HG03139 (cell line): ENCODE results near the gene POLD2.

ENCODE experiments used
- ATAC-seq: cut with Tn5 transposase; IDR thresholded peaks from one replicate; pipeline ENCODE4 v1.9.1; 2021; ENCODE audit not compliant: unreplicated experiment

Gene POLD2

DNA sequence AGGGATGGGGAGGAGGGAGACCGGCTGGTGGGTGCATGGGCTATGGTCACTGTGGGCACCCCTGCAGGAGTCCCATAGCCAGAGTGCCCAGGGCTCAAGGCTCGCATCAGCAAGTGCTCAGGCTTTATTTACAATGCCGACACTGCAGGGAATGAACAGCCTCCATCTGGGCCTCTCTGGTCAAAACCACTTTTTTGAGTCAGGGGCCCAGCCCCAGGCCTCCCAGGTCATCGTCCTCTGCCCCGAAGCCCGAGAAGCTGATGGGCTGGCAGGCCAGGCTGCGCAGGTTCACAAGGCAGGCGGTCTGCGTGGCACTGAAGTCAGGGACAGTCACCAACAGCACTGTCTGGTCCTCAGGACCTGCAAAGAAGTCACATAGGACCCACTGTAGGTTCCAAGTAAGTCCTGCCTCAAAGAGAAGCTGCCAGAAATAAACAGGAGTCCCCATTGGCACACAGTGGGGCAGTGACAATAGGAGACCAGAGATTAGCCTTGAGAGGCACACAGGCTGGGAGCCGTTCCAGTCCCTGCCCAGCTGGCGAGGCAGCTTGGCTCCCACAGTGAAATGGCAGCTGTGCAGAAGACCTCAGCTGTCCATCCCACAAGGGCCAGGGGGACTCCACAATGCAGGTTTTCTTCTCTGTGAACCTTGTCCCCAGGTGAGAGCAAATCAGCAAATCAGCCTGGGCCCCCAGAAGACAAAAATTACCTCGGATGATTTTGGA lies 8.6 kb downstream of the POLD2 start:
- no peak for ATAC-seq

- no peak for ATAC-seq
Measured at GRCh38 chr7:44113764-44114354, 9.5 kb downstream of the POLD2 start.

DNA sequence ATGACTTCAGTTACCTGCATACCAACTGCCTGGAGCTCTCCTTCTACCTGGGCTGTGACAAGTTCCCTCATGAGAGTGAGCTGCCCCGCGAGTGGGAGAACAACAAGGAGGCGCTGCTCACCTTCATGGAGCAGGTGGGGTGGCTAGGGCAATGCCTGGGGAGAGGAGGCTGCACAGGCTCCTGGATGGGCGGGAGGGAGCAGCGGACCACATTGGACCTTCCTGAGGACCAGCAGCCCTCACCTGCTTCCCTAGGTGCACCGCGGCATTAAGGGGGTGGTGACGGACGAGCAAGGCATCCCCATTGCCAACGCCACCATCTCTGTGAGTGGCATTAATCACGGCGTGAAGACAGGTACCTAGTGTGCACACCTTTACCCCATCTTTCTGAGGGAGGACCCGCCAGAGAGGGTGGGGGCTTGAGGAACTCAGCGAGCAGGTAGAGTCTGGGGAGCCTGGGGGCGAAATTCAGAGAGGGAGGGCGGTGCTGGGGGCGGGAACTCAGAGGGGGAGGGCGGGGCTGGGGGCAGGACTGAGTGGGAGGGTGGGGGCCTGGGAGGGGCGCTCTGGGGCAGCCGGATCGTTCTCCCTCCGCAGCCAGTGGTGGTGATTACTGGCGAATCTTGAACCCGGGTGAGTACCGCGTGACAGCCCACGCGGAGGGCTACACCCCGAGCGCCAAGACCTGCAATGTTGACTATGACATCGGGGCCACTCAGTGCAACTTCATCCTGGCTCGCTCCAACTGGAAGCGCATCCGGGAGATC lies 10.2 kb downstream of the POLD2 start:
- ATAC-seq: no peak

GRCh38 chr7:44112231-44112996 lies 10.9 kb downstream of the POLD2 start:
- ATAC-seq: no peak

DNA sequence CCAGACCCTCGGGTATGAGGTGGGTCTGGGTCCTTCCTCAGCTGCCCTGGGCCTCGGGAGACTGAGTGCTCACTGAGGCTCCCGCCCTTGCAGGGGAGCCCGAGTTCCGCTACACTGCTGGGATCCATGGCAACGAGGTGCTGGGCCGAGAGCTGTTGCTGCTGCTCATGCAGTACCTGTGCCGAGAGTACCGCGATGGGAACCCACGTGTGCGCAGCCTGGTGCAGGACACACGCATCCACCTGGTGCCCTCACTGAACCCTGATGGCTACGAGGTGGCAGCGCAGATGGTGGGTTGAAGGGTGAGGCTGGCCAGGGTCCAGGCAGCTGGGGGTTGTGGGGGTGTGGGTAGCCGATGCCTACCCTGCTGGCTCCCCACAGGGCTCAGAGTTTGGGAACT lies 11.6 kb downstream of the POLD2 start:
- no peak for ATAC-seq

DNA sequence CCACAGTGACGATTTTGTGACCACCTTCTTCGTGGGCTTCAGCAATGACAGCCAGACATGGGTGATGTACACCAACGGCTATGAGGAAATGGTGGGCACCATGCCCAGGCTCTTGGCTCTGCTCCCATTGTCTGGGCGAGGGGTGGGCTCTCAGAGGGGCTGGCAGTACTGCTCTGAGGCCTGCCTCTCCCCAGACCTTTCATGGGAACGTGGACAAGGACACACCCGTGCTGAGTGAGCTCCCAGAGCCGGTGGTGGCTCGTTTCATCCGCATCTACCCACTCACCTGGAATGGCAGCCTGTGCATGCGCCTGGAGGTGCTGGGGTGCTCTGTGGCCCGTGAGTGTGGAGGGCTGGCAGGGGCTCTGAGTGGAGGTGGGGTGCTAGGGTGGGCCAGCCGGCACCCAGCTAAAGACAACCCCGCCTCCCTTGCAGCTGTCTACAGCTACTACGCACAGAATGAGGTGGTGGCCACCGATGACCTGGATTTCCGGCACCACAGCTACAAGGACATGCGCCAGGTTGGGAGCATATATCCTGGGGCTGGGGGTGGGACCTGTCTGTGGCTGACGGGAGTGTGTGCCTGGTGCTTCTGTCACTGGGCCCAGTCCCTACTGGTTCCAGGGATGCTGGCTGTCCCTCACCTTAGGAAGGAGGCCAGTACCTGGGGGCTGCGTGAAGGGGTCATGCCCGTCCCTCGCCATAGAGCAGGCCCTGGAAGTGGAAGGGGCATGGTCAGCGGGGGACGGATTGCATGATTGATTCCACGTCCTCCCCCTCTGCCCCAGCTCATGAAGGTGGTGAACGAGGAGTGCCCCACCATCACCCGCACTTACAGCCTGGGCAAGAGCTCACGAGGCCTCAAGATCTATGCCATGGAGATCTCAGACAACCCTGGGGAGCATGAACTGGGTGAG lies 12.4 kb downstream of the POLD2 start:
- no peak for ATAC-seq

DNA sequence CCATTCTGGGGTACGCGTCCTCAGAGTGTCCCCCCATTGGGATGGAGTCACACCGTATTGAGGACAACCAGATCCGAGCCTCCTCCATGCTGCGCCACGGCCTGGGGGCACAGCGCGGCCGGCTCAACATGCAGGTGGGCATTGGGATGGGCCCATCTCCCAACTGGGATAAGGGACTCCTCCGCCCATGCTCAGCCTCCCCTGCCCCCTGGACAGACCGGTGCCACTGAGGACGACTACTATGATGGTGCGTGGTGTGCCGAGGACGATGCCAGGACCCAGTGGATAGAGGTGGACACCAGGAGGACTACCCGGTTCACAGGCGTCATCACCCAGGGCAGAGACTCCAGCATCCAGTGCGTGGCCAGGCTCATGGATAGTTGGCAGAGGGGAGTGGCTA lies 13.4 kb downstream of the POLD2 start:
- no peak for ATAC-seq

- no peak for ATAC-seq
Measured at GRCh38 chr7:44108768-44109750, 14.3 kb downstream of the POLD2 start.

GRCh38 chr7:44107961-44108767 lies 15.2 kb downstream of the POLD2 start:
- no peak for ATAC-seq

GRCh38 chr7:44107116-44107960 lies 16.0 kb downstream of the POLD2 start:
- no peak for ATAC-seq

DNA sequence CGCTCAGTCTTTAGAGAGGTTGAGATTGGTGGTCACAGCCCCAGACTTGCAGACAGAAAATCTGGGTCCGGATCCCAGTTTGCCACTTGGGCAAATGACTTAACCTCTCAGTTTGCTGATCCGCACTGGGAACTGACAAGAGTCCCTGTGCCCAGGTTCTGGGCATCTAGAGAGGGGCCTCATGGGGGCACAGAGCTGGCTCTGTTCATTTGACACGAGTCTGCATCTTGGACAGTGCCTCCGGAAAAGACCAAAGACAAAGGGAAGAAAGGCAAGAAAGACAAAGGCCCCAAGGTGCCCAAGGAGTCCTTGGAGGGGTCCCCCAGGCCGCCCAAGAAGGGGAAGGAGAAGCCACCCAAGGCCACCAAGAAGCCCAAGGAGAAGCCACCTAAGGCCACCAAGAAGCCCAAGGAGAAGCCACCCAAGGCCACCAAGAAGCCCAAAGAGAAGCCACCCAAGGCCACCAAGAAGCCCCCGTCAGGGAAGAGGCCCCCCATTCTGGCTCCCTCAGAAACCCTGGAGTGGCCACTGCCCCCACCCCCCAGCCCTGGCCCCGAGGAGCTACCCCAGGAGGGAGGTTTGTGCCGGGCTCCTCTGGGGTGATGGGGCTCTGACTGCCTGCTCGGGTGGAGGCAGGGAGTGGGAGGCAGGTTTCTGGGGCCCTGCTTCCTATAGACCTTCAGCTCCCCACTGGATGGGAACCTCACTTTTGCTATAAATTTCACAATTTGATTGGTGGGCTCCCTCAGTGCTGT lies 16.9 kb downstream of the POLD2 start:
- no peak for ATAC-seq

GRCh38 chr7:44105832-44106231 lies 17.5 kb downstream of the POLD2 start:
- ATAC-seq: no peak

DNA sequence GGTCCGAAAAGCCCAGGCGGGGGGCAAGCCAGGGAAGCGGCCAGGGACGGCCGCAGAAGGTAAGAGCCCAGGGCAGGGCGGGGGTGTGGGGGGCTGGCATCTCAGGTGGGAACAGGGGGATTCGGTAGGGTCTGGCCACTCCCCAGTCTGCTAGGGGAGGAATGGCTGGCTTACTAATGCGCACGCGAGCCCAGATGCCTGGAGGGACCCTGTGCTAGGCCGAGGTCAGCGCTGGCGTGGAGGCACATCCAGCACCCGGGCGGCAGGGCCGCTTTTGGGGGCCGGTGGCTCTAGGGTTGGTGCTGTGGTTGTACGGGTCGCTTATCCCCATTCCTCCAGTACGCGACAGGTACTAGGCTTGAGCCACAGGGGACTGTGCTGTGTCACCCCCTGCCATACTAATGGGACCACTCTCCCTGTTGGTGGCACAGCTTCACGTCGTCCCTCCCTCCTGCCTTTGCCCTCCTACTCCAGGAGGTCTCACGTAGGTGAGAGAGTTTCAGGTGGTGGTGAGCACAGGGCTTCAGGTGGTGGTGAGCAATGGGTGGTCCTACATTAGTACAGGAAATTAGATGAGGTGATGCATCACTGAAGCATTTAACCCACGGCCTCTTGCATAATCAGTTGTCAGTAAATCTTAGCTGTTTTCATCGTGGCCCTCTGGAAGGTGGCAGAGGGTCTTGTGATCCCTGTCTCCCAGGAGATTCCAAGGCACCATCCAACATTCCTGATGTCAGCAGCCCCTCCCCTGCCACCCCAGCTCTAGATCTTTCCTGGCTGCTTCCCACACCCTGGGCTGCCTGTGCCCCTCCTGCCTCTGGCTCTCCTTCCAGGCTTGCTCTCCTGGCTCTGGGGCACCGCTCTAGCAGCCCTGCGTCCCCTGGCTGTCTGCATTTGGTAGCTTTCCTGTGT lies 18.2 kb downstream of the POLD2 start:
- ATAC-seq: no peak

DNA sequence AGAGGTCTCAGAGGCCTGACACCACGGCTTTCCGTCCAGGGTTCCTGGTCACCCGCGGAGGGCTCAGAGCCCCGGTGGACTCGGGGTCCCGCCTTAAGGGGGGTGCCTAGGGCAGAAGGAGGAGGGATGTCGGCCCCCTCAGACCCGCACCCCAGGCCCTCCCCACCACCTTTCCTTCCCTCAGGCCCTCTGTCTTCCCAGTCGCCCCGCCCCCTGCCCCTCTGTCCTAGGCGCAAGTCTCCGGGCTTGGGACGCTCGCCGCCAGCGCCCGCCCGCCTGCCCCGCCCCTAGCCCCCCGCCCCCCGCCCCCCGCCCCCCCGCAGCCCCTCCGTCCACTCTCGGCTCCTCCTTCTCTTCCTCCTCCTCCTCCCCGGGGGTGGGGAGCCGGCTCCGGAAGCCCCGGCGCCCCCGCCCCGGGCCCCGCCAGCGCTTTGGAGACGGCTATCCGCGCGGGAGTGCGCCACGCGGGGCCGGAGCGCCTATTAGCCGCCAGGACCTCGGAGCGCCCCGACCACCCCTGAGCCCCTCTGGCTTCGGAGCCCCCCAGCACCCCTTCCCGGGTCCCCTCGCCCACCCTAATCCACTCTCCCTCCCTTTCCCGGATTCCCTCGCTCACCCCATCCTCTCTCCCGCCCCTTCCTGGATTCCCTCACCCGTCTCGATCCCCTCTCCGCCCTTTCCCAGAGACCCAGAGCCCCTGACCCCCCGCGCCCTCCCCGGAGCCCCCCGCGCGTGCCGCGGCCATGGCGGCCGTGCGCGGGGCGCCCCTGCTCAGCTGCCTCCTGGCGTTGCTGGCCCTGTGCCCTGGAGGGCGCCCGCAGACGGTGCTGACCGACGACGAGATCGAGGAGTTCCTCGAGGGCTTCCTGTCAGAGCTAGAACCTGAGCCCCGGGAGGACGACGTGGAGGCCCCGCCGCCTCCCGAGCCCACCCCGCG lies 19.2 kb downstream of the POLD2 start, which contains the start of gene AEBP1:
Gene AEBP1 (plus strand): TSS at position 423 of the 937 bp plus-strand sequence. CDS start 321 bp downstream, at position 744.
- ATAC-seq: no peak

DNA sequence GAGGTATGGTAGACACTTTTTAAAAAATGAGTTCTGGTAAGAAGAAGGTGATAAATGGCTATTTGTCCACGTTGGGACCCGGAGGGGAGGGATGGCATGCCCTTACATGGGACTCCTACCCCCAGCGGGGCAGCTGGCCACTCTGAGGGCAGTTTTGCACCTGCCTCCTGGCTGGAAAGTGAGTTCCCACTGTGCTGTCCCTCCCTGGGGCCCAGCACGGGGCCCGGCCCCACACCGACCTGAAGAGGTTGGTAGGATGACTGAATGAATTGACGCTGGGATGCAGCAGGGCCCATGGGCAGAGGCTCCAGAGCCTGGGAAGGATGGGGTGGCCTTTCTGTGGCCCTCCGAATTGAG lies 19.8 kb downstream of the POLD2 start:
- ATAC-seq: no peak
